ENCODE results near the gene LMF1. TPM values are rescaled to one million over a fixed set of nuclear protein-coding genes. Genes with fewer than 3 reads are reported as not detected.

The LMF1 gene
- total RNA-seq, 2 donors from 2014 or later, result 15.8 to 20.1 TPM

DNA sequence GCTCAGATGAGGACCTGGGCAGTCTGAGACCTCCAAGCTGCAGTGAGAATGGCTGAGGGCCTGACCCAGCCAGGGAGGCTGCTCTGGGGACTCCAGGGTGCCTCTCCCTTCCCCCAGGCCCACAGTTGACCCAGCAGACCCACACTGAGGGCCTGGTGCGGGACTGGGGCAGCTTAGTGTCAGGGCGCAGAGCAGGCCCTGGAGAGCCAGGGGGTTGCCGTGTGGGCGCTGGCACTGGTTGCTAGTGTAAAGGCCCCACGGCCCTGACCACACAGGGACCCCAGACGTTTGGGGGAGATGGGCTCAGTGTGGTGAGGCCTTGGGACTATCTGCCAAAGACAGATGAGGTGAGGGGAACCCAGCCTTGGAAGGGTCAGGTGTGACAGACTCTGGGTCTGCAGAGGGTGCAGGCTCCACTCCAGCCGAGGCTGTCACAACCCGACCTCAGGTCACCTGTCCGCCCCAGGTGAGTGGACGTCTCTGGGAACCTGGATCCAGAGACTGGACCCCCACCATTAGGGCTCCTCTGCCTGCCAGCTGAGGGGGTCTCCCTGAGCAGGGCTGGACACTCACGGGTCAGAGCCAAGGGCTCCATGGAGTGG lies 119.5 kb downstream of the LMF1 start:
- no peak overlapping the region for H3K27ac ChIP-seq
- ATAC-seq (no peak), DNase-seq (no peak)
- H3K36me3 ChIP-seq (replicated peaks in 1 of 2; ENCODE audit: insufficient read depth in 1 of 2, low read depth in 2 of 2), result no peaks in the 10 kb centered on the region
- H3K9me3 ChIP-seq, result no peaks in the 10 kb centered on the region
- H3K4me3 ChIP-seq, result no peak overlapping the region
- intact Hi-C loops (cut with DNase I), result no loop called here
- TF ChIP-seq, protein P1, sequence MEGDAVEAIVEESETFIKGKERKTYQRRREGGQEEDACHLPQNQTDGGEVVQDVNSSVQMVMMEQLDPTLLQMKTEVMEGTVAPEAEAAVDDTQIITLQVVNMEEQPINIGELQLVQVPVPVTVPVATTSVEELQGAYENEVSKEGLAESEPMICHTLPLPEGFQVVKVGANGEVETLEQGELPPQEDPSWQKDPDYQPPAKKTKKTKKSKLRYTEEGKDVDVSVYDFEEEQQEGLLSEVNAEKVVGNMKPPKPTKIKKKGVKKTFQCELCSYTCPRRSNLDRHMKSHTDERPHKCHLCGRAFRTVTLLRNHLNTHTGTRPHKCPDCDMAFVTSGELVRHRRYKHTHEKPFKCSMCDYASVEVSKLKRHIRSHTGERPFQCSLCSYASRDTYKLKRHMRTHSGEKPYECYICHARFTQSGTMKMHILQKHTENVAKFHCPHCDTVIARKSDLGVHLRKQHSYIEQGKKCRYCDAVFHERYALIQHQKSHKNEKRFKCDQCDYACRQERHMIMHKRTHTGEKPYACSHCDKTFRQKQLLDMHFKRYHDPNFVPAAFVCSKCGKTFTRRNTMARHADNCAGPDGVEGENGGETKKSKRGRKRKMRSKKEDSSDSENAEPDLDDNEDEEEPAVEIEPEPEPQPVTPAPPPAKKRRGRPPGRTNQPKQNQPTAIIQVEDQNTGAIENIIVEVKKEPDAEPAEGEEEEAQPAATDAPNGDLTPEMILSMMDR (IDR thresholded peaks at IDR 0.05), result no peak
- TF ChIP-seq POLR2A (IDR thresholded peaks at IDR 0.05), result no peak
- no peaks in the 10 kb centered on the region for H3K27me3 ChIP-seq
- 67 to 85% methylated on average over 2 to 11 of the region's 11 CpGs for WGBS, 2 donors
- no peaks in the 10 kb centered on the region for H3K4me1 ChIP-seq

DNA sequence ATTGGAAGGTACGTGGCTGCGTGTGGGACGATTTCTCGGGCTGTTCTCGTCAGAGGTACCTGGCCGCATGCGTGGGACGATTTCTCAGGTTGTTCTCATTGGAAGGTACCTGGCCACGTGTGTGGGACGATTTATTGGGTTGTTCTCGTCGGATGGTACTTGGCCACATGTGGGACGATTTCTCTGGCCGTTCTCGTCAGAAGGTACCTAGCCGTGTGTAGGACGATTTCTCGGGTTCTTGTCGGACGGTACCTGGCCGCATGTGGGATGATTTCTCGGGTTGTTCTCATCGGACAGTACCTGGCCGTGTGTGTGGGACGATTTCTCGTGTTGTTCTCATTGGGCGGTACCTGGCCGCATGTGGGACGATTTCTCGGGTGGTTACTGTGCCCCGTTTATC lies 120.1 kb downstream of the LMF1 start:
- DNase-seq, result no peak
- intact Hi-C loops (cut with DNase I), result no loop called here

DNA sequence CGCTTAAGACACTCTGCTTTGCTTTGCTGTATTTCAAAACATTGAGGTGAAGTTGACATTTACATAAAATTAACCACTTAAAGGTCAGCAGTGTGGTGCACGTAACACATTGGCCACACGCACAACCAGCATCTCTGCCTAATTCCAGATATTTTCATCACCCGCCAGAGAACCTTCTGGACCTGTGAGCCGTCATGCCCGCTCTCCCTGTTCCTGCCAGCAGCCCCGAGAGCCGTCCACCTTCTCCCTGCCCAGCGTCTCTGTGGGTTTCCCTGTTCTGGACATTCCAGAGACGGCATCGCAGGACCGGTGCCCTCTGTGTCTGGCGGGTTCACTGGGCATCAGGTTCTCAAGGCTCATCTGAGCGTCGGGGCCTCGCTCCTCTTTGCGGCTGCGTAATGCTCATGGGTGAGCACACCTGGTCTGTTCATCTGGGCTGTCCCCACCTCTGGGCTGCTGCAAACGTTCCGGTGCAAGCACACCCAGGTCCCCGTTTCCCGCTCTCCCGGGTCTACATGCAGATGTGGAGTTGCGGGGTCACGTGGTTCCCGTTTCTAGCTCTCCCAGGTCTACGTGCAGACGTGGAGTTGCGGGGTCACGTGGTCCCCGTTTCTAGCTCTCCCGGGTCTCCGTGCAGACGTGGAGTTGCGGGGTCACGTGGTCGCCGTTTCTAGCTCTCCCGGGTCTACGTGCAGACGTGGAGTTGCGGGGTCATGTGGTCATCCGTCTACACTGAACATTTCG lies 122.1 kb downstream of the LMF1 start:
- no peaks in the 10 kb centered on the region for H3K27me3 ChIP-seq
- no peak overlapping the region for H3K4me3 ChIP-seq
- TF ChIP-seq, protein P1 (IDR thresholded peaks at IDR 0.05), result no peak
- no peak for TF ChIP-seq POLR2A (IDR thresholded peaks at IDR 0.05)
- ATAC-seq, result no peak
- H3K27ac ChIP-seq, result no peak overlapping the region
- intact Hi-C loops (cut with DNase I), result no loop called here
- no peak for DNase-seq
- H3K4me1 ChIP-seq, result no peaks in the 10 kb centered on the region
- H3K36me3 ChIP-seq (replicated peaks in 1 of 2; ENCODE audit: insufficient read depth in 1 of 2, low read depth in 2 of 2), result no peaks in the 10 kb centered on the region
- WGBS, 2 donors, result 87 to 89% methylated on average over 32 to 44 of the region's 44 CpGs
- H3K9me3 ChIP-seq, result no peaks in the 10 kb centered on the region

More for the DNA sequence above, 120.1 kb downstream of the LMF1 start:
- Histone ChIP-seq H3K4me3 (no peak overlapping the region), H3K9me3 (no peaks in the 10 kb centered on the region), H3K27me3 (no peaks in the 10 kb centered on the region), H3K36me3 (replicated peaks in 1 of 2; ENCODE audit: insufficient read depth in 1 of 2, low read depth in 2 of 2) (no peaks in the 10 kb centered on the region), H3K27ac (no peak overlapping the region), H3K4me1 (no peaks in the 10 kb centered on the region)
- TF ChIP-seq, protein P1 (IDR thresholded peaks at IDR 0.05), result no peak
- TF ChIP-seq POLR2A (IDR thresholded peaks at IDR 0.05), result no peak
- WGBS, 2 donors, result 86% methylated on average over 27 to 31 of the region's 31 CpGs
- no peak for ATAC-seq

DNA sequence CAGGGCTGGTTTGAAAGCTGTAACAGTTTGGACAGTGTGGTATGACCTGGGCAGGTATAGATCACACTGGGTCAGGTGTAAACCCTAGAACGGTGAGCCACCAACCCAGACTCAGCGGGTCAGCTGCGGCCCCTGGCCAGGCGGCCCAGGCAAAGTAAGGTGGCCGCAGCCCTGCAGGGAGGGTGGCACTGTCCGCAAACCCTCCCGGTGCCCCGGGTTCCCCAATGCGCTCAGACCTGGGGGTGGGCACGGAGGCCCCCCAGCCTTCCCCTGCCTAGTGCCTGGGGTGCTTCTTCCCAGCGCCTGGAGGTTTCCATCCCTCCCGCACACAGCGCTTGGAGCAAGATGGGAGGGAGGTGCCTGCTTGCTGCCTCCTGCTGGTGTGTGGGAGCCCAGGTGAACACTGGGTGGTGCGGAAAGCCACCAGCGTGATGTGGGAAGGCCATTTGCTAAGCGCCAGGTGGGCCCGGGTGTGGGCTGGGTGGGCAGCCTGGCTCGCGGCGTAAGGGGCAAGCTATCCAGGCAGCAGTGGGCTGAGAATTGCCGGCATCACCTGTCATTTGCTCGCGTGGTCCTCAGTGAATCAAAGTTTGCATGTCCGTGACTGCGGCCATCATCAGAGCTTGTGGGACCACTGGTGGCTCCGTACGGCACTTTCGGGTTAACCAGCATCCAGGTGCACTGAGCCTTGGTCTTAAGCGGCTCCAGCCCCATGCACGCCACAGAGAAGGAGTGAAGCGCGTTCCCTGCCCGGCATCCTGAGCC lies 122.9 kb downstream of the LMF1 start:
- Histone ChIP-seq H3K4me3 (no peak overlapping the region), H3K27me3 (no peaks in the 10 kb centered on the region), H3K9me3 (no peaks in the 10 kb centered on the region), H3K36me3 (replicated peaks in 1 of 2; ENCODE audit: insufficient read depth in 1 of 2, low read depth in 2 of 2) (no peaks in the 10 kb centered on the region), H3K27ac (no peak overlapping the region), H3K4me1 (no peaks in the 10 kb centered on the region)
- DNase-seq, result no peak
- intact Hi-C loops (cut with DNase I), result no loop called here
- no peak for ATAC-seq
- no peak for TF ChIP-seq POLR2A (IDR thresholded peaks at IDR 0.05)
- TF ChIP-seq, protein P1 (IDR thresholded peaks at IDR 0.05), result no peak
- WGBS, 2 donors, result 92 to 100% methylated on average over 4 to 30 of the region's 33 CpGs
